SU-DHL-6 (cell line): ENCODE measurements around the gene RCAN3.

ENCODE experiments used
- H2AFZ ChIP-seq: fragments of 200-600 bp; sonication (generic); 2 replicates; pipeline ENCODE4 v1.6.1; 2014; ENCODE audit warnings: low read depth, mild to moderate bottlenecking, moderate library complexity, mixed read lengths, antibody characterized with exemption, low read length; ENCODE audit not compliant: severe bottlenecking
- H3F3A ChIP-seq: fragments of 200-600 bp; shearing (Covaris generic); 2 replicates; pipeline ENCODE4 v1.6.0; 2016; ENCODE audit warnings: antibody characterized with exemption, mild to moderate bottlenecking; ENCODE audit not compliant: insufficient read depth
- H3K27ac ChIP-seq: fragments of 200-600 bp; sonication (generic); 2 replicates; pipeline ENCODE4 v1.5.1; 2016; ENCODE audit warnings: low read depth, mild to moderate bottlenecking, low read length, moderate library complexity, mixed read lengths
- H3K27me3 ChIP-seq: fragments of 200-600 bp; sonication (generic), shearing (Covaris generic); 2 replicates; pipeline ENCODE4 v1.6.0; 2014; ENCODE audit warnings: mild to moderate bottlenecking, low read length
- H3K36me3 ChIP-seq: fragments of 200-600 bp; sonication (generic); 2 replicates; pipeline ENCODE4 v1.6.1; 2014; ENCODE audit warnings: mild to moderate bottlenecking, low read length, mixed read lengths
- H3K4me2 ChIP-seq: fragments of 300-600, 200-600 bp; shearing (Covaris generic), sonication (generic); 2 replicates; pipeline ENCODE4 v1.6.0; 2014; ENCODE audit warnings: low read length, low read depth, mild to moderate bottlenecking; ENCODE audit not compliant: poor library complexity, severe bottlenecking
- H3K4me3 ChIP-seq: fragments of 200-600 bp; sonication (generic); 2 replicates; pipeline ENCODE4 v1.5.1; 2014; ENCODE audit warnings: antibody characterized with exemption, low read length, mild to moderate bottlenecking, mixed read lengths; ENCODE audit not compliant: insufficient read depth, poor library complexity, severe bottlenecking
- H3K79me2 ChIP-seq: fragments of 200-600 bp; sonication (generic); 2 replicates; pipeline ENCODE4 v1.6.1; 2014; ENCODE audit warnings: mild to moderate bottlenecking, low read length, moderate library complexity; ENCODE audit not compliant: insufficient read depth
- H3K9ac ChIP-seq: fragments of 200-600 bp; sonication (generic); 2 replicates; pipeline ENCODE4 v1.7.0; 2014; ENCODE audit warnings: mild to moderate bottlenecking, low read length
- H3K9me2 ChIP-seq: fragments of 200-600 bp; sonication (generic); replicated peaks from 2 replicates; pipeline ENCODE4 v1.6.1; 2014; ENCODE audit warnings: low read length; ENCODE audit not compliant: insufficient read depth
- H3K9me3 ChIP-seq: fragments of 200-600 bp; sonication (generic); 2 replicates; pipeline ENCODE4 v1.6.1; 2014; ENCODE audit warnings: low read length, mixed read lengths; ENCODE audit not compliant: insufficient read depth
- H4K20me1 ChIP-seq: fragments of 200-600 bp; sonication (generic); 2 replicates; pipeline ENCODE4 v1.6.1; 2014; ENCODE audit warnings: low read depth, mild to moderate bottlenecking, antibody characterized with exemption, low read length, moderate library complexity, mixed read lengths
- EZH2phosphoT487 ChIP-seq: fragments of 200-600 bp; sonication (generic), shearing (Covaris generic); conservative IDR thresholded peaks from 2 replicates; pipeline ENCODE4 v1.6.1; 2018; ENCODE audit warnings: mild to moderate bottlenecking, antibody characterized with exemption, low read length, moderate library complexity, mixed read lengths
- TF ChIP-seq, protein P1 (sequence below): fragments of 200-600 bp; sonication (generic); IDR thresholded peaks from one replicate; pipeline ENCODE4 v1.5.1; 2017; ENCODE audit warnings: antibody characterized with exemption, mild to moderate bottlenecking, low read length, moderate library complexity; ENCODE audit not compliant: insufficient read depth, poor library complexity, severe bottlenecking

Gene RCAN3

DNA sequence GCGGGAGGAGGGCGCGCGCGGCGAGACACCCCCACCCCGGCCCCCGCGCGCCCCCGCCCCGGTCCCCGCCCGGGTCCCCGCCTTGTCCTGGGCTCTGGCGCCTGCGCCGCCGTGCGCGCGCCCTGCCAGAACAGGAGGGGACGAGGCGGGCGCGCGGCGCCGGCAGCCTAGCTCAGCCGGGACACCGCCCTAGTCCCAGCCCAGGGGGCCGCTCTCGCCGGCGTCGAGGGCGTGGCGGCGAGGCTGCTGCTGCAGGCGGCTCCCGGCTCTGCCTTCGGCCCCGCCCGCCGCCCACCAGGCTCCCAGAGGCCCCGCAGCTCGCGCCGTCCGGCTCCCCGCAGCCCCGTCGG, at the start of gene RCAN3:
Gene RCAN3 (plus strand): TSS at position 128 of the 350 bp plus-strand sequence. CDS start 11,537 bp downstream, outside the sequence.
- no peaks in the 10 kb centered on the region for H4K20me1 ChIP-seq
- no peaks in the 10 kb centered on the region for H3K79me2 ChIP-seq
- no peaks in the 10 kb centered on the region for H3K36me3 ChIP-seq
- H3F3A ChIP-seq: peaks cover 32% of the 10 kb centered on the region
- TF ChIP-seq EZH2phosphoT487: no peak
- TF ChIP-seq, protein P1, sequence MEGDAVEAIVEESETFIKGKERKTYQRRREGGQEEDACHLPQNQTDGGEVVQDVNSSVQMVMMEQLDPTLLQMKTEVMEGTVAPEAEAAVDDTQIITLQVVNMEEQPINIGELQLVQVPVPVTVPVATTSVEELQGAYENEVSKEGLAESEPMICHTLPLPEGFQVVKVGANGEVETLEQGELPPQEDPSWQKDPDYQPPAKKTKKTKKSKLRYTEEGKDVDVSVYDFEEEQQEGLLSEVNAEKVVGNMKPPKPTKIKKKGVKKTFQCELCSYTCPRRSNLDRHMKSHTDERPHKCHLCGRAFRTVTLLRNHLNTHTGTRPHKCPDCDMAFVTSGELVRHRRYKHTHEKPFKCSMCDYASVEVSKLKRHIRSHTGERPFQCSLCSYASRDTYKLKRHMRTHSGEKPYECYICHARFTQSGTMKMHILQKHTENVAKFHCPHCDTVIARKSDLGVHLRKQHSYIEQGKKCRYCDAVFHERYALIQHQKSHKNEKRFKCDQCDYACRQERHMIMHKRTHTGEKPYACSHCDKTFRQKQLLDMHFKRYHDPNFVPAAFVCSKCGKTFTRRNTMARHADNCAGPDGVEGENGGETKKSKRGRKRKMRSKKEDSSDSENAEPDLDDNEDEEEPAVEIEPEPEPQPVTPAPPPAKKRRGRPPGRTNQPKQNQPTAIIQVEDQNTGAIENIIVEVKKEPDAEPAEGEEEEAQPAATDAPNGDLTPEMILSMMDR: no peak
- H3K9me2 ChIP-seq: no peaks in the 10 kb centered on the region
- H3K4me3 ChIP-seq: peak within 1 kb of the TSS; percentile 73
- peak within 1 kb of the TSS; percentile 74 for H3K27ac ChIP-seq
- H3K9me3 ChIP-seq: no peaks in the 10 kb centered on the region
- H3K9ac ChIP-seq: peak within 1 kb of the TSS; percentile 84
- peak within 1 kb of the TSS; percentile 92 for H2AFZ ChIP-seq
- no peaks in the 10 kb centered on the region for H3K27me3 ChIP-seq
- H3K4me2 ChIP-seq: peak within 1 kb of the TSS; percentile 93

GRCh38 chr1:24452922-24453485, 49.6 kb upstream of the RCAN3 start:
- TF ChIP-seq, protein P1: no peak
- TF ChIP-seq EZH2phosphoT487: no peak
- Histone ChIP-seq H3K4me3 (no peak overlapping the region), H3K27ac (no peak overlapping the region), H3K9me2 (no peaks in the 10 kb centered on the region), H3K27me3 (no peaks in the 10 kb centered on the region), H3K4me2 (no peak overlapping the region), H3K9ac (no peak overlapping the region), H3F3A (no peaks in the 10 kb centered on the region), H3K36me3 (no peaks in the 10 kb centered on the region), H2AFZ (no peak overlapping the region), H3K79me2 (no peaks in the 10 kb centered on the region), H4K20me1 (no peaks in the 10 kb centered on the region), H3K9me3 (no peaks in the 10 kb centered on the region)

DNA sequence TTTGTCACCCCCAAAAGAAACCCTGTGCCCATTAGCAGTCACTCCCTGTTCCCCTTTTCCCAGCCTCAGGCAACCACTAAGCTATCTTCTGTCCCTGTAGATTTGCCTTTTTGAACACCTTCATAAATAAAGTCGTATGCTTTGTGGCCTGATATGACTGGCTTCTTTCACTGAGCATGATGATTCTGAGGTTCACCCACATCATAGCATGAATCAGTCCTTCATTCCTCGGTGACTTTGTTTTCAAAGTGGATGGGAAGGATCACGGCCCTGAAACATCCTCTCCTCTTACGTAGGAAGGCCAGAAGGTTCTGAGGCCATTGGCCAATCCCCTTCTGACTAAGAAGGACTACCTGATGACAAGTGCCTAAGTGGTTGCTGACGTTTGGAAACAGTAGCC, 48.0 kb upstream of the RCAN3 start:
- Histone ChIP-seq H3K27me3 (no peaks in the 10 kb centered on the region), H3K79me2 (no peaks in the 10 kb centered on the region), H2AFZ (no peak overlapping the region), H3K27ac (no peak overlapping the region), H3K9me2 (no peaks in the 10 kb centered on the region), H3K9me3 (no peaks in the 10 kb centered on the region), H3K9ac (no peak overlapping the region), H3K36me3 (peaks cover 2% of the 10 kb centered on the region; the same call in 1 of the 2 replicates), H3K4me3 (no peak overlapping the region), H3K4me2 (no peak overlapping the region), H4K20me1 (no peaks in the 10 kb centered on the region), H3F3A (no peaks in the 10 kb centered on the region)
- TF ChIP-seq, protein P1: no peak
- TF ChIP-seq EZH2phosphoT487: no peak
